HPDE6-E6E7 (cell line): ENCODE results near the gene AP1G1.
A peak's percentile ranks its signal among the peaks of the same experiment; 100 is the strongest.

ENCODE experiments used
- DNase-seq: peaks from one replicate; pipeline ENCODE4 v3.0.0; 2011; ENCODE audit warnings: missing footprints; ENCODE audit errors: extremely low spot score

The AP1G1 gene

GRCh38 chr16:71758293-71758760, 50.3 kb downstream of the AP1G1 start:
- DNase-seq, result no peak

GRCh38 chr16:71754652-71755051, 54.0 kb downstream of the AP1G1 start:
- no peak for DNase-seq

- DNase-seq, result no peak
Measured at GRCh38 chr16:71754108-71754507, 54.5 kb downstream of the AP1G1 start.

GRCh38 chr16:71748226-71748625, 60.4 kb downstream of the AP1G1 start:
- no peak for DNase-seq

GRCh38 chr16:71746442-71747046, 62.1 kb downstream of the AP1G1 start:
- peak; percentile 19 for DNase-seq

GRCh38 chr16:71738855-71739254, 69.8 kb downstream of the AP1G1 start:
- DNase-seq, result no peak

- no peak for DNase-seq
Measured at GRCh38 chr16:71737501-71737900, 71.1 kb downstream of the AP1G1 start.

GRCh38 chr16:71734511-71734910, 74.1 kb downstream of the AP1G1 start:
- DNase-seq, result no peak

GRCh38 chr16:71732587-71732986, 76.0 kb downstream of the AP1G1 start:
- no peak for DNase-seq

- no peak for DNase-seq
Measured at GRCh38 chr16:71727551-71728324, 80.9 kb downstream of the AP1G1 start.

- no peak for DNase-seq
Measured at GRCh38 chr16:71726476-71727315, 81.9 kb downstream of the AP1G1 start.

GRCh38 chr16:71724320-71724751, 84.3 kb downstream of the AP1G1 start, which contains the start of gene PHLPP2:
Gene PHLPP2, minus strand, starts transcription at chr16:71724701. Its CDS starts 9,906 bp downstream, at chr16:71714795.
- no peak for DNase-seq

GRCh38 chr16:71723537-71724319, 84.9 kb downstream of the AP1G1 start:
- peak; percentile 80 for DNase-seq

GRCh38 chr16:71722801-71723536, 85.7 kb downstream of the AP1G1 start:
- peak; percentile 69 for DNase-seq

GRCh38 chr16:71721066-71721740, 87.4 kb downstream of the AP1G1 start:
- no peak for DNase-seq

- DNase-seq, result no peak
Measured at GRCh38 chr16:71712501-71712900, 96.1 kb downstream of the AP1G1 start.

- no peak for DNase-seq
Measured at GRCh38 chr16:71711789-71712188, 96.8 kb downstream of the AP1G1 start.

GRCh38 chr16:71709229-71709781, 99.3 kb downstream of the AP1G1 start:
- no peak for DNase-seq

GRCh38 chr16:71708696-71709095, 99.9 kb downstream of the AP1G1 start:
- DNase-seq, result no peak

GRCh38 chr16:71707199-71707598, 101.4 kb downstream of the AP1G1 start:
- DNase-seq, result no peak
